Astrocyte (in vitro differentiated cells and primary cell): ENCODE measurements around the gene LTBP3. TPM values are rescaled to one million over a fixed set of nuclear protein-coding genes. Genes with fewer than 3 reads are reported as not detected.

ENCODE experiments used
- DNase-seq: peaks from one replicate; pipeline ENCODE4 v3.0.0-alpha.2; 2010; ENCODE audit warnings: low read depth
- FAIRE-seq: peaks from 2 replicates; lab custom pipeline; 2011; peaks lifted over from hg19 to GRCh38; lab: Jason Lieb, UNC
- H2AFZ ChIP-seq: 2 replicates; pipeline ENCODE4 v1.6.0; 2012; ENCODE audit warnings: low read depth, low read length, inconsistent platforms
- H3K27ac ChIP-seq: 2 replicates; pipeline ENCODE4 v1.5.1; 2011; ENCODE audit warnings: low read depth, low read length, inconsistent platforms
- H3K27me3 ChIP-seq: 2 replicates; pipeline ENCODE4 v1.6.0; 2011; ENCODE audit warnings: low read length, inconsistent platforms; ENCODE audit not compliant: insufficient read depth
- H3K36me3 ChIP-seq: 2 replicates; pipeline ENCODE4 v1.5.1; 2011; ENCODE audit warnings: low read length, inconsistent platforms; ENCODE audit not compliant: insufficient read depth
- H3K4me1 ChIP-seq: 2 replicates; pipeline ENCODE4 v1.5.1; 2011; ENCODE audit warnings: low read length, inconsistent platforms; ENCODE audit not compliant: insufficient read depth
- H3K4me2 ChIP-seq: 2 replicates; pipeline ENCODE4 v1.6.0; 2012; ENCODE audit warnings: low read length, inconsistent platforms
- H3K4me3 ChIP-seq: 2 replicates; pipeline ENCODE4 v1.5.1; 2011; ENCODE audit warnings: low read depth, mild to moderate bottlenecking, low read length, inconsistent platforms; ENCODE audit not compliant: insufficient read depth
- H3K79me2 ChIP-seq: 2 replicates; pipeline ENCODE4 v1.6.0; 2012; ENCODE audit warnings: mild to moderate bottlenecking, low read length, inconsistent platforms; ENCODE audit not compliant: insufficient read depth
- H3K9ac ChIP-seq: 2 replicates; pipeline ENCODE4 v1.6.0; 2012; ENCODE audit warnings: mild to moderate bottlenecking, low read length, inconsistent platforms
- H3K9me3 ChIP-seq: 2 replicates; pipeline ENCODE4 v1.5.1; 2012; ENCODE audit warnings: low read depth, mild to moderate bottlenecking, low read length, inconsistent platforms; ENCODE audit not compliant: insufficient read depth
- H4K20me1 ChIP-seq: 2 replicates; pipeline ENCODE4 v1.6.0; 2012; ENCODE audit warnings: low read length, inconsistent platforms; ENCODE audit not compliant: insufficient read depth
- H3K27ac Mint-ChIP-seq: one replicate; pipeline ENCODE4 v1.8.0; 2021; ENCODE audit warnings: mild to moderate bottlenecking, mixed read lengths; ENCODE audit not compliant: unreplicated experiment
- H3K27me3 Mint-ChIP-seq: one replicate; pipeline ENCODE4 v1.8.0; 2021; ENCODE audit warnings: low read depth, mixed read lengths; ENCODE audit not compliant: unreplicated experiment
- H3K36me3 Mint-ChIP-seq: one replicate; pipeline ENCODE4 v1.8.0; 2021; ENCODE audit warnings: low read depth, mixed read lengths; ENCODE audit not compliant: unreplicated experiment
- H3K4me1 Mint-ChIP-seq: one replicate; pipeline ENCODE4 v1.8.0; 2021; ENCODE audit warnings: low read depth, mixed read lengths; ENCODE audit not compliant: unreplicated experiment
- H3K4me3 Mint-ChIP-seq: one replicate; pipeline ENCODE4 v1.8.0; 2021; ENCODE audit warnings: mild to moderate bottlenecking, moderate library complexity, mixed read lengths; ENCODE audit not compliant: unreplicated experiment
- H3K9me3 Mint-ChIP-seq: one replicate; pipeline ENCODE4 v1.8.0; 2021; ENCODE audit warnings: mild to moderate bottlenecking, mixed read lengths; ENCODE audit not compliant: unreplicated experiment
- CTCF ChIP-seq: IDR thresholded peaks from 2 replicates; pipeline ENCODE4 v1.5.1; 2011; ENCODE audit warnings: low read depth, mild to moderate bottlenecking, inconsistent platforms, low read length, moderate library complexity; ENCODE audit not compliant: insufficient read depth
- EZH2 ChIP-seq: IDR thresholded peaks from 2 replicates; pipeline ENCODE4 v1.6.1; 2012; ENCODE audit warnings: mild to moderate bottlenecking, low read length, inconsistent platforms; ENCODE audit not compliant: insufficient read depth
- total RNA-seq: library from RNA; stranded (reverse); gene quantifications from 2 replicates; pipeline ENCODE4 v1.2.1, GENCODE V29; 2021

Gene LTBP3
- total RNA-seq, 1 donor from 2014 or later: 33.2 TPM

- H3K9me3 ChIP-seq: no peaks in the 10 kb centered on the region
- Mint-ChIP-seq H3K36me3 (peaks cover 2% of the 10 kb centered on the region), H3K27ac (peak overlapping the region; percentile 85), H3K4me1 (peaks cover 34% of the 10 kb centered on the region), H3K9me3 (no peaks in the 10 kb centered on the region), H3K27me3 (no peaks in the 10 kb centered on the region), H3K4me3 (peak overlapping the region; percentile 98)
- H3K4me3 ChIP-seq: peak overlapping the region; percentile 79
- no peaks in the 10 kb centered on the region for H3K27me3 ChIP-seq
- H2AFZ ChIP-seq: no peak overlapping the region
- peaks cover 54% of the 10 kb centered on the region for H3K79me2 ChIP-seq
- no peak for DNase-seq
- H3K27ac ChIP-seq: no peak overlapping the region
- peak overlapping the region; percentile 79 for H3K9ac ChIP-seq
- peak overlapping the region; percentile 98 for H3K4me2 ChIP-seq
- no peak for FAIRE-seq
- TF ChIP-seq EZH2: no peak
- peak; percentile 24 for TF ChIP-seq CTCF
- H4K20me1 ChIP-seq: peaks cover 30% of the 10 kb centered on the region
- H3K4me1 ChIP-seq: peaks cover 58% of the 10 kb centered on the region
- H3K36me3 ChIP-seq: no peaks in the 10 kb centered on the region
Measured at GRCh38 chr11:65571940-65572339, 13.8 kb upstream of the LTBP3 start.

DNA sequence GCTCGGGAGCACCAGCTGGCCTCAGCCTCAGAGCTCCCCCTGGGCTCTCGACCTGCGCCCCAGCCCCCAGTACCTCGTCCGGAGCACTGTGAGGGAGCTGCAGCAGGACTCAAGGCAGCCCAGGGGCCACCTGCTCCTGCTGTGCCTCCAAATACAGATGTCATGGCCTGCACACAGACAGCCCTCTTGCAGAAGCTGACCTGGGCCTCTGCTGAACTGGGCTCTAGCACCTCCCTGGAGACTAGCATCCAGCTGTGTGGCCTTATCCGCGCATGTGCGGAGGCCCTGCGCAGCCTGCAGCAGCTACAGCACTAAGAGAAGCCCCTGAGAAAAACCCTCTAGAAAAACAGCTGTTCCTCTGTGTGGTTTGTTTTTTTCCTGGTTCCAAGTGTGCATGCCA, 13.3 kb upstream of the LTBP3 start:
- Histone ChIP-seq H3K9me3 (no peaks in the 10 kb centered on the region), H3K9ac (peak overlapping the region; percentile 91), H3K36me3 (no peaks in the 10 kb centered on the region), H3K4me2 (peak overlapping the region; percentile 98), H3K27ac (peak overlapping the region; percentile 37), H4K20me1 (peaks cover 30% of the 10 kb centered on the region), H3K4me1 (peaks cover 53% of the 10 kb centered on the region), H3K79me2 (peaks cover 58% of the 10 kb centered on the region), H2AFZ (no peak overlapping the region), H3K4me3 (peak overlapping the region; percentile 91), H3K27me3 (no peaks in the 10 kb centered on the region)
- Mint-ChIP-seq H3K27ac (peak overlapping the region; percentile 85), H3K9me3 (no peaks in the 10 kb centered on the region), H3K27me3 (no peaks in the 10 kb centered on the region), H3K36me3 (peaks cover 2% of the 10 kb centered on the region), H3K4me1 (peaks cover 30% of the 10 kb centered on the region), H3K4me3 (peak overlapping the region; percentile 98)
- DNase-seq: no peak
- TF ChIP-seq EZH2 (no peak), CTCF (no peak)
- FAIRE-seq: no peak
